Measurements from ENCODE around the gene CCDC40.

CCDC40 gene

GRCh38 chr17:80141463-80142165, 105.2 kb downstream of the CCDC40 start:
- no peak for DNase-seq (ENCODE audit: low spot score)

GRCh38 chr17:80142929-80143328, 106.5 kb downstream of the CCDC40 start:
- DNase-seq (ENCODE audit: low spot score): no peak

DNA sequence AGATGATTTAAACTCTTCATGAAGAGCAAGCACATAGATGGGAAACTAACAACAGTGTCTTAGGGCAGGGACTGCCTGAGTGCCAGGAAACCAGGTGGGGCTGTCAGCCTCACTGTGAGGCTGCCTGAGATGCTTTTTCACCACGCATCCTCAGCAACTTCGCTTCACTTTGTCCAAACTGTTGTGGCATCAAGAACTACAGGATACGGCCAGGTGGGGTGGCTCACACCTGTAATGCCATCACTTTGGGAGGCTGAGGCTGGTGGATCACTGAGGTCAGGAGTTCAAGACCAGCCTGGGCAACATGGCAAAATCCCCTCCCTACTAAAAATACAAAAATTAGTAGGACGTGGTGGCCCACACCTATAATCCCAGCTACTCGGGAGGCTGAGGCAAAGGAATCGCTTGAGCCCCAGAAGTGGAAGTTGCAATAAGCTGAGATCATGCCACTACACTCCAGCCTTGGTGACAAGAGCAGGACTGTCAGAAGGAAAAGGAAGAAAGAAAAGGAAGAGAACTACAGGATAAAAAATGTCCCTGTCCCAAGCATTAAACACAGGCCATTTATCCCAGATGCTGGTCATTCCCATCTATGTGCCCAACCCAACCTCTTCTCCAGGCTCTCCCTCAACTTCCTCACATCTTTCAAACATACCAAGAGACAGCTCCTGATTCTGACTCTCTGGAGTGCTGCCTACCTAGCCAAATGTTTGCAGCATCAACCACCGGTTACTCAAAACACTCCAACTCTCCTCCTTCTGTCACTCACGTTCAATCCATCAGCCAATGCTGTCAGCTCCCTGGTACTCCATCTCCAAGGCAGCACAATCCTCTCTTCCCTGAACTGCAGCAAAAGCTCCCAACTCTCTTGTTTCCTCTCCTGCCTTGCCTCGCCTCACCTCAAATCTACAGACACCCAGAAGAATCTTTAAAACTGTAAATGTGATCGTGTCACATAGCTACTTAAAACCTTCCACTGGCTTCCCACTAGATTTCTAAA, 108.9 kb downstream of the CCDC40 start:
- DNase-seq (ENCODE audit: low spot score): no peak

- peak; percentile 34 for DNase-seq (ENCODE audit: low spot score)
Observed at GRCh38 chr17:80146121-80147034, 109.9 kb downstream of the CCDC40 start.

- DNase-seq (ENCODE audit: low spot score): peak; percentile 98
Observed at GRCh38 chr17:80147035-80147822, 110.8 kb downstream of the CCDC40 start, which contains the start of gene EIF4A3. Gene EIF4A3 (minus strand): TSS chr17:80147128. CDS start chr17:80146961, 167 bp downstream.

Measured in hematopoietic multipotent progenitor cell treated with erythropoietin and hydrocortisone succinate and interleukin-3 and kit ligand, for 15 days (in vitro differentiated cells).